ENCODE measurements around the gene RPTOR.

DNA sequence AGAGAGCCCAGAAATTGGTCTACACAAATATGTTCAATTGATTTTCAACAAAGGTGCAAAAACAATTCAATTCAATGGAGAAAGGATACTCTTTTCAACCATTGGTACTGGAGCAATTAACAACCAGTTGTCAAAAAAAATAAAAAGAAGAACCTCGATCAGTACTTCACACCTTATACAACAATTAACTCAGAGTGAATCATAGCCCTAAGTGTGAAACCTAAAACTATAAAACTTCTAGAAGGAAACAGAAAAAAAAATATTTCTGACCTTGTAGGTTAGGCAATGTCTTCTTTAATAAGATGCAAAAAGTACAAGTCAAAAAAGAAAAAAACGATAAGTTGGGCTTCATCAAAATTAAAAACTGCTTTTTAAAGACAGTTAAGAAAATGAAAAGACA is 390.9 kb downstream of the RPTOR start:
- TF ChIP-seq POLR2A (IDR thresholded peaks at IDR 0.05) (no peak), CTCF (IDR thresholded peaks at IDR 0.05 in 4 of 5, conservative IDR thresholded peaks at IDR 0.05 in 1 of 5) (no peak)

All from gastrocnemius medialis (tissue), 4 donors.